Transverse colon (tissue), 4 donors: Measurements from ENCODE around the gene COMMD1. TPM values are rescaled to one million over a fixed set of nuclear protein-coding genes. Genes with fewer than 3 reads are reported as not detected.

ENCODE experiments used
- DNase-seq: peaks from one replicate; pipeline ENCODE4 v3.0.0-alpha.2; 2019
- H3K27ac ChIP-seq, 4 donors: fragments of 200-600 bp; sonication (generic); 2 replicates each; pipeline ENCODE4 v1.5.1; 2016 to 2018; ENCODE audit warnings: inconsistent platforms in 4 of 4
- H3K27me3 ChIP-seq: fragments of 200-600 bp; sonication (generic); 2 replicates; pipeline ENCODE4 v1.5.1; 2017; ENCODE audit warnings: inconsistent platforms
- H3K36me3 ChIP-seq, 4 donors: fragments of 200-600 bp; sonication (generic); 2 replicates each; pipeline ENCODE4 v1.5.1; 2017 to 2019; ENCODE audit warnings: inconsistent platforms in 4 of 4
- H3K4me1 ChIP-seq, 4 donors: fragments of 200-600 bp; sonication (generic); 2 replicates each; pipeline ENCODE4 v1.5.1; 2017 to 2020; ENCODE audit warnings: inconsistent platforms in 4 of 4
- H3K4me3 ChIP-seq, 4 donors: fragments of 200-600 bp; sonication (generic); 1 replicate in 1 of 4; 2 replicates in 3 of 4; pipeline versions ENCODE4 v1.5.1 to v1.6.1; 2017 to 2019; ENCODE audit warnings: inconsistent platforms in 4 of 4
- H3K9me3 ChIP-seq, 2 donors: fragments of 200-600 bp; sonication (generic); 2 replicates each; pipeline ENCODE4 v1.5.1; 2017 to 2019; ENCODE audit warnings: inconsistent platforms in 2 of 2
- CTCF ChIP-seq, 5 experiments: fragments of 200-600 bp in 3 of 5; fragments of 450-650 bp in 2 of 5; sonication (generic) in 3 of 5; IDR thresholded peaks; 1 replicate in 2 of 5; 2 replicates in 3 of 5; pipeline ENCODE4 v1.5.1; 2016 to 2017; ENCODE audit warnings: antibody characterized with exemption in 5 of 5, inconsistent platforms in 3 of 5, mild to moderate bottlenecking in 2 of 5, moderate library complexity in 1 of 5
- EP300 ChIP-seq: sonication (generic); formaldehyde crosslinking; IDR thresholded peaks from one replicate; pipeline ENCODE4 v1.6.1; 2017; ENCODE audit warnings: antibody characterized with exemption, low read depth
- POLR2A ChIP-seq: fragments of 450-650 bp; IDR thresholded peaks from one replicate; pipeline ENCODE4 v1.6.1; 2016; ENCODE audit warnings: antibody characterized with exemption, mild to moderate bottlenecking, moderate library complexity
- POLR2AphosphoS5 ChIP-seq, 3 donors: sonication (generic); formaldehyde crosslinking; IDR thresholded peaks; one replicate each; pipeline ENCODE4 v1.6.1; 2016; ENCODE audit warnings: antibody characterized with exemption in 3 of 3
- WGBS, 2 donors: methylation state at CpG; one replicate each; pipeline ENCODE4 v1.1.5; 2018; ENCODE audit warnings: low coverage in 1 of 2; 5-methylcytosine and 5-hydroxymethylcytosine counted together
- in situ Hi-C, 4 donors: fragments of 200-750 bp; cut with MboI; loops; one replicate each; pipeline versions ENCODE4 v1.15.0 to v1.15.1; 2017; ENCODE audit warnings: low sequenced_read_pairs in 3 of 4, low pct_ligation_motif_present in 1 of 4, low pct_unique_long_range_greater_than_20kb in 1 of 4
- intact Hi-C: fragments of 100-400 bp; cut with DNase I; formaldehyde crosslinking; loops from one replicate; pipeline ENCODE4 v1.15.1; 2023; ENCODE audit warnings: low total_unique reads
- total RNA-seq, 4 donors: library from RNA; depleted of rRNA; stranded (reverse); fragments of >200 nt; gene quantifications; one replicate each; pipeline ENCODE4 v1.1.0, GENCODE V29; 2016

The COMMD1 gene
- total RNA-seq, 4 donors from 2014 or later, result 28.9 to 61.0 (median 36.8) TPM

- Histone ChIP-seq H3K4me3 (no peak overlapping the region), H3K9me3 (no peaks in the 10 kb centered on the region), H3K27me3 (no peaks in the 10 kb centered on the region), H3K36me3 (no peaks in the 10 kb centered on the region), H3K27ac (no peak overlapping the region), H3K4me1 (no peaks in the 10 kb centered on the region)
- TF ChIP-seq POLR2A (no peak), CTCF (IDR thresholded peaks at IDR 0.05) (no peak), POLR2AphosphoS5 (IDR thresholded peaks at IDR 0.05) (no peak), EP300 (no peak)
- WGBS, 2 donors, result 92 to 93% methylated on average over 5 of the region's 5 CpGs
- DNase-seq, result no peak
- intact Hi-C loops (no loop called here), in situ Hi-C loops (no loop called here)
Measured at GRCh38 chr2:61928826-61929461, 23.5 kb downstream of the COMMD1 start.

- no peaks in the 10 kb centered on the region for H3K9me3 ChIP-seq
- peaks cover 0 to 3% (median 0%) of the 10 kb centered on the region in 4 donors for H3K4me1 ChIP-seq
- in situ Hi-C loops (no loop called here), intact Hi-C loops (no loop called here)
- WGBS, 2 donors, result 83 to 91% methylated on average over 1 to 3 of the region's 3 CpGs
- no peaks in the 10 kb centered on the region for H3K27me3 ChIP-seq
- DNase-seq, result no peak
- H3K27ac ChIP-seq, result no peak overlapping the region
- no peaks in the 10 kb centered on the region for H3K36me3 ChIP-seq
- no peak for TF ChIP-seq POLR2A
- no peak for TF ChIP-seq EP300
- TF ChIP-seq POLR2AphosphoS5 (IDR thresholded peaks at IDR 0.05), result no peak
- no peak for TF ChIP-seq CTCF (IDR thresholded peaks at IDR 0.05)
- H3K4me3 ChIP-seq, result no peak overlapping the region
Measured at GRCh38 chr2:61937098-61937497, 31.6 kb downstream of the COMMD1 start.

- Histone ChIP-seq H3K9me3 (no peaks in the 10 kb centered on the region), H3K4me1 (peaks cover 0 to 3% (median 0%) of the 10 kb centered on the region in 4 donors), H3K4me3 (no peak overlapping the region), H3K27me3 (no peaks in the 10 kb centered on the region), H3K27ac (no peak overlapping the region), H3K36me3 (no peaks in the 10 kb centered on the region)
- 76 to 82% methylated on average over 3 to 5 of the region's 5 CpGs for WGBS, 2 donors
- in situ Hi-C loops, result no loop called here
- intact Hi-C loops, result no loop called here
- TF ChIP-seq EP300, result no peak
- TF ChIP-seq POLR2AphosphoS5 (IDR thresholded peaks at IDR 0.05), result no peak
- TF ChIP-seq POLR2A, result no peak
- no peak for TF ChIP-seq CTCF (IDR thresholded peaks at IDR 0.05)
- DNase-seq, result no peak
Measured at GRCh38 chr2:61937886-61938285, 32.4 kb downstream of the COMMD1 start.

- H3K27ac ChIP-seq, result no peak overlapping the region
- no peak for TF ChIP-seq CTCF (IDR thresholded peaks at IDR 0.05)
- TF ChIP-seq POLR2AphosphoS5 (IDR thresholded peaks at IDR 0.05), result no peak
- TF ChIP-seq EP300, result no peak
- no peak for TF ChIP-seq POLR2A
- in situ Hi-C loops, result no loop called here
- 63 to 72% methylated on average over 2 to 3 of the region's 3 CpGs for WGBS, 2 donors
- DNase-seq, result no peak
- H3K9me3 ChIP-seq, result no peaks in the 10 kb centered on the region
- intact Hi-C loops, result no loop called here
- no peaks in the 10 kb centered on the region for H3K36me3 ChIP-seq
- H3K4me1 ChIP-seq, result peaks cover 0 to 3% (median 0%) of the 10 kb centered on the region in 4 donors
- no peaks in the 10 kb centered on the region for H3K27me3 ChIP-seq
- no peak overlapping the region for H3K4me3 ChIP-seq
Measured at GRCh38 chr2:61938511-61938910, 33.0 kb downstream of the COMMD1 start.
